Activated CD4-positive, alpha-beta T cell treated with anti-CD3 and anti-CD28 coated beads for 4 hours (primary cell): Measurements from ENCODE around the gene WDFY4.
A peak's percentile ranks its signal among the peaks of the same experiment; 100 is the strongest.

ENCODE experiments used
- DNase-seq, 2 donors: peaks; one replicate each; pipeline ENCODE4 v3.0.0-alpha.2; 2020

Gene WDFY4

DNA sequence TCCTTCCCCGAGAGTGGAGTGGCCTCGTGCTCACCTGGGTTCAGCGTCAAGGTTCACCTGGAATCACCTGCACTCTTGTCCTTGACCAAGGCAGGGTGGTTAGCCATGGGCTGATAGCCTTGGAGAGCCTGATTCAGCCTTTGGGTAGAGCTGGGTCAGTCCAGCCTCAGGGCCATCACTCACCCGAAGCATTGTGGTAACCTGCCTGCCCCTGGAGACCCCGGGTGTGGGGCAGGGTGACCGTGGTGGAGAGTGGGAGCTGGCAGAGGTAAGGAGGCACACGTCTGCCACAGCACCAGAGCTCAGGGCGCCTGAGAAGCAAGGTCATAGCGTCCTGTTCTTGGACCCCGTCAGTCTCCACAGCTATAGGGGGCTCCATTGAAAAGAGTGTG, 27.8 kb upstream of the WDFY4 start:
- DNase-seq = no peak

DNA sequence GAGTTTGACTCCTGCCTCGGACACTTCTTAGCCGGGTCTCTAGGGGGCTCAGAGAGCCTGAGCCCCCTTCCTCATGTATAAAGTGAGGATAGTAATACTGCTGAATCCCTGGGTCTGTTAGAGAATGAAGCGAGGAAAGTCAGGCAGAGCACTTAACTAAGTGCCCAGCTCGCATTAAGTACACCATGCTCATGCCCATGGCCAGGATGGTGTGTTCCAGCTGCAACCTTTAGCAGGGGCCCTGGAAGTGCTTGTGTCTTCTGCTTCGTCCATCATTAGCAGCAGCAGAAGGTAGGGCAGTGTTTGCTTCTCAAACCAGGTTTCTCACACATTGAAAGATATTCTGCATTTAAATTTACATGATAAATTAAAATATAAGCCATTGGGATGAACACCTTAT, 27.3 kb upstream of the WDFY4 start:
- DNase-seq = no peak

DNA sequence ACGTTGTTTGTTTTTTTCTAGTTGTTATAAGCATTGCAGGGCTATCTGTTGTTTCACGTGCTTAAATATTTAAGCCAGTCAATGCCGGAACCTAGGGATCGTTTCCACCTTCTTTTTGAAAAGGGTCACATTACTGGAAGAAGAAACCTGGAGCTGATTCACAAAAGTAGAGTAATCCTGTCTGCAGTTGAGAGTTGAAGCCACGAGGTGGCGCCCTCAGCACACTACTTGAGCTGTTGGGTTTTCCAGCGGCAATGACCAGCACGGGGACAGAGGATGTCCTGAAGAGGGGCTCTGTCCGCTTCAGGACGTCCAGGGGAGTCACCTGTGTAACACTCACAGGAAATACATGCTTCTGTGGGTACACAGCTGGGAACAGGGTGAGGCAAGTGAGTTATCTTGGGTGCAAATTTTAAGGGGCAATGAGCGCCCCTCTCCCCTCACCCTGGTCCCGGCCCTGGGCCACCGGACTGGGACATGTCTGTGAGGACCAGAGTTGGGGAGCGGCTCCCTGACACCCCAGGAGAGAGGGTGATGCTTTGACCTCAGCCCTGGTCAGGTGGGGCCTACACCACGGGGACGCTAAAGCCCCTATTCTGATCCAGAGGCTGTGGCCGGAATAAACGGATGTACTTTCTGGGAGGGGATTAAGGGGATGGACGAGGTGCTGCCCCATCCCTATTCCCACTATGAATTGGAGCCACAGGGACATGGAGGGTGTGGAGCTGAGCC, 26.3 kb upstream of the WDFY4 start:
- peak; percentile 26 to 53 for DNase-seq

- no peak for DNase-seq
These were observed 25.8 kb upstream of the WDFY4 start for GRCh38 chr10:48658975-48659269.

- DNase-seq = no peak
These were observed 24.9 kb upstream of the WDFY4 start for GRCh38 chr10:48659790-48660189.

GRCh38 chr10:48661441-48661840, 23.2 kb upstream of the WDFY4 start:
- DNase-seq = no peak

GRCh38 chr10:48667960-48668590, 16.6 kb upstream of the WDFY4 start:
- DNase-seq = no peak

- DNase-seq = no peak
These were observed 13.4 kb upstream of the WDFY4 start for GRCh38 chr10:48670978-48671913.

DNA sequence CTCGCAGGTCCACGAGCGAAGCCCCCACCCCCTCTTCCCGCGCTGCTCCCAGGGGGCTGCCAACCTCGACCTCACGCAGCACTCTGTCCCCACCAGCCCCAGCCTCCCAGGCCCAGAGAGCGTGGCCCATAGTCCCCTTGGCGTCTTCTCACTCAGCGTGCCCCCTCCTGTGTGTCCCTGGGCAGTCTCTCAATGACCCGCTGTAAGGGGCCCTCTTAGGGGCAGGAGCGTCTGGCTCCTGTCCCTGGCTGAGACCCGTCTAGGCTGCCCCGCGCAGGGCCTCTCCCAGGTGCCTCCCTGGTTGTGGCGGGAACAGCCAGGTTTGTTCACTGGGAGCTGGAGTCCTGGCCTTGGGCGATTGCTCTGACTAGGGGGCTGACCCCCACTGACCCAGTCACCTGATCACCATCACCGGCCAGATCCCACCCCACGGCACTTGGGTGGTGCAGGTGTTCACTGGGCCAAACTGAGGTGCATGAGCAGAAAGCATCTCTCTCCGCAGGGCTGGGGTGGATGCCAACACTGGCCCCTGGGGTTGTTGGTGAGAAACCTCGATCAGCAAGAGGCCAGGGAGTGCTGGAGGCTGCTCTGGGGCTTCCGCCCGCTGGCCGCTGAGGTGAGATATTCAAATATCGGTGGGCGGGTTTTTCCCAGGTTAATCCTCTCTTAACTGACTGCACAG, 12.6 kb upstream of the WDFY4 start:
- no peak for DNase-seq

GRCh38 chr10:48672596-48673265, 11.9 kb upstream of the WDFY4 start:
- DNase-seq = no peak

DNA sequence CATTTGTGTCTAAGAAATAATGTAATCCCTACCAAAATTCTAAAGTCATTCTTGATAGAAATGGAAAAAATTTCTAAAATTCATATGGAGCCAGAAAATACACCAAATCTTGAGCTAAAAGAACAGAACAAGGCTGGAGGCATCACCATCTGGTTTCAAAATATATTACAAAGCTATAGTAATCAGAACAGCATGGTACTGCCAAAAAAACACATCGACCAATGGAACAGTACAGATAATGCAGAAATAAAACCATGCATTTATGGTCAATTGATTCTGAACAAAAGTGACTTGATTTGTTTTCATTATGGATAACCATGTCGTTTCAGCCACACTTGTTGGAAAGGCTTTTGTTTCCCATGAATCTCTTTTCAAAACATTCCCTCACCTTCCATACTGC, 7.0 kb upstream of the WDFY4 start:
- no peak for DNase-seq

DNA sequence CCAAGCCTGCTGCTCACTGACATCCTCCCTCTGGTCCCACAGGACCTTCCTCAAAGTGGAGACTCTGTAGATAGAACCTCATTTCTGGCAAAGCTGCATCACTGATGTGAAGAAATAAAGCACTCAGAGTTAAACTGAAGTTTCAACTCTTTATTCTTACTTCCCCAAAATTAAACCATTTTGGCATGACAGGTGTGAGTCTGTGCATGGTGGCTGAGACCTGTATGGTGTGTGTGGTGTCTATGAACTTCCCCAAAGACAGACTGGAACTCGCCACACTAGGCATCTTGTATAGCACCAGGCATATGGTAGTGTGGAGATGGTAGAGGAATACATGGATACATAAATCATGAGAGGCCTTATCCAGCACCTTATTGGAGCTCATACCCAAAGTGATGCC, 6.6 kb upstream of the WDFY4 start:
- no peak for DNase-seq

- DNase-seq = no peak
These were observed 2.9 kb upstream of the WDFY4 start for GRCh38 chr10:48681740-48682139.

GRCh38 chr10:48682265-48682664, 2.4 kb upstream of the WDFY4 start:
- DNase-seq = no peak

- no peak for DNase-seq
These were observed 1.2 kb upstream of the WDFY4 start for GRCh38 chr10:48683424-48683823.

DNA sequence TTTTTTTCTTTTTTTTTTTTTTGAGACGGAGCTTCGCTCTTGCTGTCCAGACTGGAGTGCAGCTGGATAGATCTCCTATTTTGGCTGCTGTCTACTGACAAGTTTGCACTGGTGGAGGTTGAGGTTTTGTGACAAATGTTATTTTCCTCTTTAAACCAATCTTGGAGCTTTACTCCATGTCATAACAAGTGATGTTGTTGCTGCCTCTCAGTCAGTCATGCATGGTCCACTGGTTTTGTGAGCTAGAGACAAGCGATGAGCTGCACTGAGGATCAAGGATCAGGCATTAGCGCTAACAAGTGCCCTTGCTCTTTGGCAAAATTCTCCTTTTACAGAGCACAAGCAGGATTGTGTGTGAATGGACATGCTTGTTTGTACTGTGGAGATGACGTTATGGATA, 805 bp upstream of the WDFY4 start:
- no peak for DNase-seq

DNA sequence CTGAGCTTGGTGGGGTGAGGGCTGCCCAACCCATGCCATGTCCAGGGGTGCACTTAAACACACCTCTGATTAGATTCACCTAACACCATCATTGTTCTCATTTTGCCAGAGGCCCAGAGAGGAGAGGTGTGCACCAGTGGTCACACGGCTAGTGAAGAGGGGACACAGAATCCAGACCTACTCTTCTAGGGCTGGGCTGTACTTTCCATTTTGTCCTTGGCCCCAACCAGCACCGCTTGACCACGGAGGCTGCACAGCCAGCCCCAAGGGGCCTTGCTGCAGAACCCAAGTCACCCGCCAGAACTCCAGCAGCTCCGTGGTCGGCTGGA, 246 bp upstream of the WDFY4 start:
- DNase-seq = no peak

DNA sequence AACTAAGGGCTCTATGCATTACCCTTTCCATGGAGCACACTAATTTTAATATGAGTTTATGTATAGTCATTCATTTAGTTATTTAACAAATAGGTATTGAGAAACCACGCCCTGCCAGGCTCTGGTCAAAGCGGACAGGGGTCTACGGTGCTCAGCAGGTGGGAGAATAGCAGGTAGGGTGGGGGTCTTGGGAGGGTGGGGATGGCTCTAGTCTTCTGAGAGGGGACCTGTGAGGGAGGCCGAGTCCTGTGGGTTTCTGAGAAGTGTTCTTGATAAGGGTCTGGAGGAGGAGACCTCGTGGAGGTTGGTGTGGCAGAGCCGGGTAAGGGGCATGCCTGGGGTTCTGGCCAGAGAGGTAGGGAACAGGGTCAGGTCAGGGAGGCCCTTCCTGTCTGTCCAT, 1.1 kb downstream of the WDFY4 start:
- no peak for DNase-seq

- no peak for DNase-seq
These were observed 6.4 kb downstream of the WDFY4 start for GRCh38 chr10:48690791-48691660.

GRCh38 chr10:48691812-48692528, 7.3 kb downstream of the WDFY4 start:
- DNase-seq = no peak

- DNase-seq = no peak
These were observed 8.1 kb downstream of the WDFY4 start for GRCh38 chr10:48692748-48693147.
